Breast epithelium (tissue), 3 donors: ENCODE data around the gene MACROD2.

ENCODE experiments used
- CTCF ChIP-seq, 3 donors: fragments of 450-650 bp; IDR thresholded peaks; one replicate each; pipeline ENCODE4 v1.5.1; 2016 to 2017; ENCODE audit warnings: antibody characterized with exemption in 3 of 3, mild to moderate bottlenecking in 3 of 3, moderate library complexity in 3 of 3
- POLR2A ChIP-seq: fragments of 450-650 bp; IDR thresholded peaks from one replicate; pipeline ENCODE4 v1.6.1; 2016; ENCODE audit warnings: antibody characterized with exemption, mild to moderate bottlenecking, moderate library complexity
- POLR2AphosphoS5 ChIP-seq, 3 donors: sonication (generic); formaldehyde crosslinking; IDR thresholded peaks; one replicate each; pipeline ENCODE4 v1.6.1; 2017; ENCODE audit warnings: antibody characterized with exemption in 3 of 3

GRCh38 chr20:14114065-14114704 lies 118.9 kb downstream of the MACROD2 start:
- TF ChIP-seq CTCF (IDR thresholded peaks at IDR 0.05) (no peak), POLR2A (no peak), POLR2AphosphoS5 (IDR thresholded peaks at IDR 0.05) (no peak)
